Measurements from ENCODE around the gene DCP2.

DCP2 gene

GRCh38 chr5:113044776-113045465 is 68.3 kb downstream of the DCP2 start:
- no peak for DNase-seq (ENCODE audit: low read depth)

- no peak for DNase-seq (ENCODE audit: low read depth)
Observed at GRCh38 chr5:113047234-113047633, 70.6 kb downstream of the DCP2 start.

- no peak for DNase-seq (ENCODE audit: low read depth)
Observed at GRCh38 chr5:113047733-113048652, 71.4 kb downstream of the DCP2 start.

GRCh38 chr5:113048931-113049330 is 72.3 kb downstream of the DCP2 start:
- no peak for DNase-seq (ENCODE audit: low read depth)

GRCh38 chr5:113050721-113051382 is 74.3 kb downstream of the DCP2 start:
- DNase-seq (ENCODE audit: low read depth): no peak

GRCh38 chr5:113052041-113052795 is 75.6 kb downstream of the DCP2 start:
- DNase-seq (ENCODE audit: low read depth): no peak

- no peak for DNase-seq (ENCODE audit: low read depth)
Observed at GRCh38 chr5:113053511-113053995, 77.0 kb downstream of the DCP2 start.

GRCh38 chr5:113054899-113055298 is 78.3 kb downstream of the DCP2 start:
- no peak for DNase-seq (ENCODE audit: low read depth)

GRCh38 chr5:113056988-113057387 is 80.4 kb downstream of the DCP2 start:
- no peak for DNase-seq (ENCODE audit: low read depth)

GRCh38 chr5:113057557-113057984 is 81.0 kb downstream of the DCP2 start:
- no peak for DNase-seq (ENCODE audit: low read depth)

- no peak for DNase-seq (ENCODE audit: low read depth)
Observed at GRCh38 chr5:113058269-113058668, 81.7 kb downstream of the DCP2 start.

GRCh38 chr5:113058706-113059226 is 82.2 kb downstream of the DCP2 start:
- no peak for DNase-seq (ENCODE audit: low read depth)

GRCh38 chr5:113059232-113060040 is 82.8 kb downstream of the DCP2 start:
- DNase-seq (ENCODE audit: low read depth): no peak

- no peak for DNase-seq (ENCODE audit: low read depth)
Observed at GRCh38 chr5:113060408-113061025, 83.9 kb downstream of the DCP2 start.

- no peak for DNase-seq (ENCODE audit: low read depth)
Observed at GRCh38 chr5:113061846-113062780, 85.5 kb downstream of the DCP2 start.

- no peak for DNase-seq (ENCODE audit: low read depth)
Observed at GRCh38 chr5:113062869-113063508, 86.4 kb downstream of the DCP2 start.

GRCh38 chr5:113063927-113064326 is 87.3 kb downstream of the DCP2 start:
- DNase-seq (ENCODE audit: low read depth): no peak

GRCh38 chr5:113064806-113065205 is 88.2 kb downstream of the DCP2 start:
- DNase-seq (ENCODE audit: low read depth): no peak

- DNase-seq (ENCODE audit: low read depth): no peak
Observed at GRCh38 chr5:113065626-113066025, 89.0 kb downstream of the DCP2 start.
